Measurements from ENCODE around the gene PXDC1.

The PXDC1 gene

DNA sequence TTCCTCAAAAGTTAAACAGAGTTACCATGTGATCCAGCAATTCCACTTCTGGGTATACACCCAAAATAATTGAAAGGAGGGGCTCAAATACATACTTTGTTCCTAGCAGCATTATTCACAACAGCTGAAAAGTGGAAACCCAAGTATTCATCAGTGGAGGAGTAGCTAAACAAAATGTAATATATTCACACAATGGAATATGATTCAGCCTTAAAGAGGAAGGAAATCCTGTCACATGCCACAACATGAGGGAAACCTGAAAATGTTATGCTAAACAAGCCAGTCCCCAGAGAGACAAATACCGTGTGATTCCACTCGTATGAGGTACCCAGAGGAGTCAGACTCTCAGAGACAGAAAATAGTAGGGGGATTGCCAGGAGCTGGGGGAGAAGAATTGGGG, 44.5 kb downstream of the PXDC1 start:
- no peak overlapping the region for H3K4me3 ChIP-seq (IDR thresholded peaks at IDR 0.05; ENCODE audit: insufficient read depth, low read depth, low read length)
- no peaks in the 10 kb centered on the region for H3K27me3 ChIP-seq (ENCODE audit: insufficient read depth, low read depth)
- no peaks in the 10 kb centered on the region for H3K79me2 ChIP-seq (ENCODE audit: insufficient read depth, low read depth)
- no peak overlapping the region for H3K4me2 ChIP-seq
- H2AFZ ChIP-seq (ENCODE audit: low read depth), result no peak overlapping the region
- TF ChIP-seq, protein P1, sequence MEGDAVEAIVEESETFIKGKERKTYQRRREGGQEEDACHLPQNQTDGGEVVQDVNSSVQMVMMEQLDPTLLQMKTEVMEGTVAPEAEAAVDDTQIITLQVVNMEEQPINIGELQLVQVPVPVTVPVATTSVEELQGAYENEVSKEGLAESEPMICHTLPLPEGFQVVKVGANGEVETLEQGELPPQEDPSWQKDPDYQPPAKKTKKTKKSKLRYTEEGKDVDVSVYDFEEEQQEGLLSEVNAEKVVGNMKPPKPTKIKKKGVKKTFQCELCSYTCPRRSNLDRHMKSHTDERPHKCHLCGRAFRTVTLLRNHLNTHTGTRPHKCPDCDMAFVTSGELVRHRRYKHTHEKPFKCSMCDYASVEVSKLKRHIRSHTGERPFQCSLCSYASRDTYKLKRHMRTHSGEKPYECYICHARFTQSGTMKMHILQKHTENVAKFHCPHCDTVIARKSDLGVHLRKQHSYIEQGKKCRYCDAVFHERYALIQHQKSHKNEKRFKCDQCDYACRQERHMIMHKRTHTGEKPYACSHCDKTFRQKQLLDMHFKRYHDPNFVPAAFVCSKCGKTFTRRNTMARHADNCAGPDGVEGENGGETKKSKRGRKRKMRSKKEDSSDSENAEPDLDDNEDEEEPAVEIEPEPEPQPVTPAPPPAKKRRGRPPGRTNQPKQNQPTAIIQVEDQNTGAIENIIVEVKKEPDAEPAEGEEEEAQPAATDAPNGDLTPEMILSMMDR (conservative IDR thresholded peaks at IDR 0.05; ENCODE audit: low read depth, low read length), result no peak
- H4K20me1 ChIP-seq (ENCODE audit: insufficient read depth), result no peaks in the 10 kb centered on the region
- no peaks in the 10 kb centered on the region for H3K4me1 ChIP-seq (ENCODE audit: low read depth, poor library complexity, severe bottlenecking)
- no peak overlapping the region for H3K27ac ChIP-seq
- H3K9ac ChIP-seq, result no peak overlapping the region
- H3K36me3 ChIP-seq (ENCODE audit: insufficient read depth), result no peaks in the 10 kb centered on the region

DNA sequence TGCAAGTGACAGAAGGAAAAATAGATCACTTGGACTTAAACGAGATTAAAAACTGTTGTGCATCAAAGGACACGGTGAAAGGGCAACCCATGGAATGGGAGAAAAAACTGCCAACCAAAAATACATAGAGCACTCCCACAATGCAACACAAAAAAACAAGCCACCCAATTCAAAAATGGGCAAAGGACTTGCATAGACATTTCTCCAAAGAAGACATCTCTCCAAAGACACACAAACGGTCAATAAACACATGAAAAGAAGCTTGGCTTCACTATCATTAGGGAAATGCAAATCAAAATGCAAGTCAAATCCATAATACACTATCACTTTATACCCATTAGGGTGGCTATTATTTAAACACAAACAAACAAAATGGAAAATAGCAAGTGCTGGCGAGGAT, 45.0 kb downstream of the PXDC1 start:
- Histone ChIP-seq H3K27me3 (ENCODE audit: insufficient read depth, low read depth) (no peaks in the 10 kb centered on the region), H3K4me1 (ENCODE audit: low read depth, poor library complexity, severe bottlenecking) (no peaks in the 10 kb centered on the region), H3K4me2 (no peak overlapping the region), H2AFZ (ENCODE audit: low read depth) (no peak overlapping the region), H3K4me3 (IDR thresholded peaks at IDR 0.05; ENCODE audit: insufficient read depth, low read depth, low read length) (no peak overlapping the region), H3K9ac (no peak overlapping the region), H4K20me1 (ENCODE audit: insufficient read depth) (no peaks in the 10 kb centered on the region), H3K27ac (no peak overlapping the region), H3K79me2 (ENCODE audit: insufficient read depth, low read depth) (no peaks in the 10 kb centered on the region), H3K36me3 (ENCODE audit: insufficient read depth) (no peaks in the 10 kb centered on the region)
- TF ChIP-seq, protein P1 (conservative IDR thresholded peaks at IDR 0.05; ENCODE audit: low read depth, low read length), result no peak

DNA sequence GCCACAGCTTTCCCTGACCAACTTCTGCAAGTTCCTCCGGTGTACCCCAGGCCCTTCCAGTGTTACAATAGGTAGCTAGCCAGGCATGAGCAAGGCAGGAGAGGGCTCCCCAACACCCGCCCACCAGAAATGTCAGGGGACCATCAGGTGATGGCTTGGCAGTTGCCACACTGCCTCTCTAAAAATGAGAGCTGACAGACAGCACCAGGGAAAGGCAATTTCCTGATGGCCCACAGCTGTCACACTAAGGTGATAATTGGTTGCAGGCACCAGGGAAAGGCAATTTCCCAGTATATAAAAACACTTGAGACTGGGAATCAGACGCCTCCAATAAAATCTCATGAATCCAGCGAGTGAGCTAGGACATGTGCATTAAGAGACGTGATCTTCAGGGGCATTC, 49.9 kb downstream of the PXDC1 start:
- Histone ChIP-seq H3K4me3 (IDR thresholded peaks at IDR 0.05; ENCODE audit: insufficient read depth, low read depth, low read length) (no peak overlapping the region), H4K20me1 (ENCODE audit: insufficient read depth) (no peaks in the 10 kb centered on the region), H3K27me3 (ENCODE audit: insufficient read depth, low read depth) (no peaks in the 10 kb centered on the region), H3K9ac (no peak overlapping the region), H3K27ac (no peak overlapping the region), H3K4me1 (ENCODE audit: low read depth, poor library complexity, severe bottlenecking) (no peaks in the 10 kb centered on the region), H3K36me3 (ENCODE audit: insufficient read depth) (no peaks in the 10 kb centered on the region), H2AFZ (ENCODE audit: low read depth) (no peak overlapping the region), H3K4me2 (no peak overlapping the region), H3K79me2 (ENCODE audit: insufficient read depth, low read depth) (no peaks in the 10 kb centered on the region)
- TF ChIP-seq, protein P1 (conservative IDR thresholded peaks at IDR 0.05; ENCODE audit: low read depth, low read length), result no peak

DNA sequence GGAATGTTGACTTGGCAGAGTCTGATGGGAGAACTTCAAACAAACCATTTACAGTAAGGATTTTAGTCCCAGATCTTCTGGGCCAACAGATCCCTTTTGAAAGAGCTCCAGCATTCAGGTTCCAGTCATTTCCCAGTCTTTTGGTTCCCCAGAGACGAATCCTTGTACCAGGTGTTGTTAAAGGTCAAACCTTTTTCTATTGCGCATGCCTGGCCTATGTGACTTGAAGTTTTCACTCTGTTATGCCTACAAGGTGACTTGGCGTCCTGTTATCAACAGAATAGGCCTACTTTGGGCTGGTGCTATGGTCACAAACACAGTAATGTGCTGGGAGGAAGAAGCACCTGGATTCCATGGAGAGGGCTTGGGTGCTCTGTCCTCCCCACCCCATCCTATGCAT, 52.3 kb downstream of the PXDC1 start:
- Histone ChIP-seq H4K20me1 (ENCODE audit: insufficient read depth) (no peaks in the 10 kb centered on the region), H2AFZ (ENCODE audit: low read depth) (no peak overlapping the region), H3K79me2 (ENCODE audit: insufficient read depth, low read depth) (no peaks in the 10 kb centered on the region), H3K9ac (no peak overlapping the region), H3K27ac (no peak overlapping the region), H3K4me3 (IDR thresholded peaks at IDR 0.05; ENCODE audit: insufficient read depth, low read depth, low read length) (no peak overlapping the region), H3K4me2 (no peak overlapping the region), H3K36me3 (ENCODE audit: insufficient read depth) (no peaks in the 10 kb centered on the region), H3K27me3 (ENCODE audit: insufficient read depth, low read depth) (no peaks in the 10 kb centered on the region), H3K4me1 (ENCODE audit: low read depth, poor library complexity, severe bottlenecking) (no peaks in the 10 kb centered on the region)
- TF ChIP-seq, protein P1 (conservative IDR thresholded peaks at IDR 0.05; ENCODE audit: low read depth, low read length), result no peak

DNA sequence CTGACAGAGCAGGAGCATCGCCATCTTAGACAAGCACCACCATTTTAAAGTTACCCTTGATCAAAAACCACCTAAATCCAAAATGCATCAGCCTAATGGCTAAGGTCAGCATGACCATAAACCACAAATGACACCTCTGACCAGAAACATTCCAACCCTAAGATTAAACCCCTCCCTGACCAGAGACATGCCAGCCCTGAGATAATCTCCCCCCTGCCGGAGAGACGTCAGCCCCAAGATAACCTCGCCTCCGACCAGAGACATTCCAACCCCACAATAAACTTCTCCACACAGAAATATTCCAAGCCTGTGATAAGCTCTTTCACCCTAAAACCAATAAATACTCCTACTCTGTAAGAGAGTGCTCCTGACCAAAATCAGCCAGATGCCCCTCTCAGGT, 53.5 kb downstream of the PXDC1 start:
- Histone ChIP-seq H3K4me2 (no peak overlapping the region), H3K27ac (no peak overlapping the region), H3K79me2 (ENCODE audit: insufficient read depth, low read depth) (no peaks in the 10 kb centered on the region)

More for the DNA sequence above, 53.5 kb downstream of the PXDC1 start:
- no peaks in the 10 kb centered on the region for H3K36me3 ChIP-seq (ENCODE audit: insufficient read depth)
- H3K4me3 ChIP-seq (IDR thresholded peaks at IDR 0.05; ENCODE audit: insufficient read depth, low read depth, low read length), result no peak overlapping the region
- H3K27me3 ChIP-seq (ENCODE audit: insufficient read depth, low read depth), result no peaks in the 10 kb centered on the region
- no peaks in the 10 kb centered on the region for H3K4me1 ChIP-seq (ENCODE audit: low read depth, poor library complexity, severe bottlenecking)
- no peaks in the 10 kb centered on the region for H4K20me1 ChIP-seq (ENCODE audit: insufficient read depth)
- H3K9ac ChIP-seq, result no peak overlapping the region
- TF ChIP-seq, protein P1 (conservative IDR thresholded peaks at IDR 0.05; ENCODE audit: low read depth, low read length), result no peak
- H2AFZ ChIP-seq (ENCODE audit: low read depth), result no peak overlapping the region

Measured in KMS-11 (cell line).